ELR (cell line): ENCODE results near the gene TMTC2.

Experiments used
- DNase-seq: peaks from one replicate; pipeline ENCODE4 v3.0.0-alpha.2; 2015; ENCODE audit warnings: low read depth

TMTC2 gene

DNA sequence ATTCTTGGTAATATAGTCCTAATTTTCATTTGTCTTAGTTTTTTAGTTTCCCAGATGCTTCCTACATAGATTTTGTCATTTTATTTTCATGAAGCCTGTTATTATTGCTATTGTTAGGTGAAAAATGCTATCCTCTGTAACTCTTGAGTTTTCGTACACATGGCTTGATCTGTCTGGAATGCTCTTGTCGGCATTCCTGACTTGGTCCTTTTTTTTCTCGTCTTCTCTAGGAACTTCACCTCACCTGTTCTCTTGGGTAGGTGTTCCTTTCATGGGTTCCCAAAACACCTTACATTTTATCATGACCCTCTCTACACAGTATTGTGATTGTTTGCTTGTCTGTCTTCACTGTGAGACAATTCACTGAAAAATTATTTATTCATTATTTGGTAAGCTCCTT is 267.4 kb downstream of the TMTC2 start:
- DNase-seq = no peak

DNA sequence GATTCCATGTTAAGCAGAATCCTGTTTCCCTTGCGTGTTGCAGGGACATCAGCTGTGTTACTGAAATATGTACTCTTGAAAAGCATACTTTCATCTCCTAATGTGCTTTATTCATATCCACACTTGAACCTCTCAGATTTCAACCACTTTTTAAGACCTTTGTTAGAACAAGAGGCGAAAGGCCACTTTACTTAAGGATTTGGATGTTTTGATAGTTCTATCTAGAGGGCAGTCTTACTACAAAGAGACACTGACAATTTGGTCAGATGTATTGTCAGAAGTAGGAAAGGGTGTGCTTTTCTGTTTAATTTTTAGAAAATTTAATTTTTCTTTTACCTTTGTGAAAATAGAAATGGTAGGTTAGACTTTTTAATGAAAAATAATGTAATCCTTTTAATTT is 267.9 kb downstream of the TMTC2 start:
- no peak for DNase-seq

DNA sequence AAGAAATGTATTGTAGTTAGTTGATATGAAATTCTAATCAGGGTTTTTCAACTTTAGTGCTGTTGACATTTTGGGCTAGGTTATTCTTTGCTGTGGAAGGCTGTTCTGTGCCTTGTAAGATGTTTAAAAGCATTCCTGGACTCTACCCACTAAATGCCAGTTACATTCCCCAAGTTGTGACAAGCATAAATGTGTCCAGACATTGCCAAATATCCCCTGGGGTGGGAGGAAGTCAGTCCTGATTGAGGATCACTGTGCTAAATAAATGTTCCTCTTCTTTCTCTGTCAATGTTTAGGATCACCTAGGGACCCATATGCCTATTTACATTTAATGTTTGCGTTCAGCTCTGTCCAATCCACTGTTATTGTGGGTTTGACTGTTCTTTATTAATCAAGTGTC is 268.3 kb downstream of the TMTC2 start:
- DNase-seq = no peak

DNA sequence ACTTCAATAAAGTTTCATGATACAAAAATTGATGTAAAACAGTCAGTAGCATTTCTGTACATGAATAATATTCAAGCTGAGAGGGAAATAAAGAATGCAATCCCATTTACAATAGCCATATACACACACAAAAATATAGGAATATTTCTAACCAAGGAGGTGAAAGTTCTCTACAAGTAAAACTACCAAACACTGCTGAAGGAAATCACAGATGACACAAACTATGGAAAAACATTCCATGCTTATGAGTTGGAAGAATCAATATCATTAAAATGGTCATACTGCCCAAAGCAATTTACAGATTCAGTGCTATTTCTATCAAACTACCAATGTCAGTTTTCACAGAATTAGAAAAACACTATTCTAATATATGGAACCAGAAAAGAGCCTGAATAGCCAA is 272.3 kb downstream of the TMTC2 start:
- DNase-seq = no peak

DNA sequence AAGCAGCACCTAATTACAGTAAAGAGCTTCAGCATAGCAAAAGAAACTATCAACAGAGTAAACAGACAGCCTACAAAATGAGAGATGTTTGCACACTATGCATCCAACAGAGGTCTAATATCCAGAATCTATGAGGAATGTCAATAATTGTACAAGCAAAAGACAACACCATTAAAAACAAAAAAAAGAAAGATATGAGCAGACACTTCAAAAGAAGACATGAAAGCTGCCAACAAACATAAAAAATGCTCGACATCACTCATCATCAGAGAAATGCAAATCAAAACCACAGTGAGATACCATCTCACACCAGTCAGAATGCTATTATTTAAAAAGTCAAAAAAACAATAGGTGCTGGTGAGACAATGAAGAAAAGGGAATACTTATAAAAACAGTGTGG is 273.1 kb downstream of the TMTC2 start:
- DNase-seq = no peak

DNA sequence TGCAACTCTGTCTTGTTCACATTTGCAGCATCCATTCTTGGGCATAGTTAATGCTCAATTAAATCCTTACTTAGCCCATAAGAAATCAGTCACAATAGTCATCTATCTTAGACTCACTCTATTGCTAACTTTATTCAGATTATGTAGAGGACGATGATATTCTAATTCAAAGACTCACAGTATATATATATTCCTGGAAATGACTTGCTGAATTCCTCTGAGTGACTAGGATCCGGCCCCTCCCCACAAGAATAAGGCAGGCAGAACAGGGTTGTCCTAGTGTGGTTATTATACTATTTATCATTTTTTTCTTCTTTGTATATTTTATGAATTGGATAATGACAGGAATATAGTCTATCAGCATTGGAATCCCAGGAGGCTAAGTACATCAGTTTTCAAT is 275.1 kb downstream of the TMTC2 start:
- no peak for DNase-seq

DNA sequence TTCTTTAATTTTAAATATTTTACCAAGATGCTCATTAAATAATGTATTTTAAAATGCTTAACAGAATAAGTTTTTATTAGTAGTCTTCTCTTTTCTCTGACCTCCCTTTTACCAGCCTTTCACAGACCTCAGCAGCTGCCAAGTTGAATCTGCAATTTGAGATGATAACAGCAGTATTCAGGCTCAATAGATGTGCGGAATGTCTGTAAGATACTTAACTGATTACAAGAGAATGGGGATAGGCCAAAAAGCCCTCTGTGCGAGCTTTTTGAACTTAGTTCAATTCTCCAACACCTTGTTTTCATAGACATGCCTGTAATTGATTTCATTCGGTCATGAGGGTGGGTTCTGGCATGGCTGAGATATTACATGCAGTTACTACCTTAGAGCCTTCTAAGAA is 277.2 kb downstream of the TMTC2 start:
- no peak for DNase-seq

DNA sequence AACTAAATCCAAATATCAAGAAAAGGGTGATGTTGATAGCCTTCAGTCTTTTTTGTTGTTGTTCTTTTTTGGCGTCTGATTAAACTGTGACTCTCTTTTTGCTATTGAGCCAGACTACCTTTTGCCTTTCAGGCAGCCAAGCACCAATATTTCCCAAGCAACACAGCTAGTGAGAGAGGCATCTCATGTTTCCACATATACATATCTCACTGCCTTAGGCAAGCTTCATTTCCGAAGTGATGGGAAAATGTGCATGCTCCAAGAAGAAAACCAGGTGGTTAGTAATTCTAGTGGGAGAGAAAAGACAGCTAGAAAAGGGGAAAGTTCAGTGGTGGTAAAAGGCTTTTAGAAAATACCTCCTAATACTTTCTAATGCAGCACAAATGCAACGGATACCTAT is 277.7 kb downstream of the TMTC2 start:
- DNase-seq = no peak

DNA sequence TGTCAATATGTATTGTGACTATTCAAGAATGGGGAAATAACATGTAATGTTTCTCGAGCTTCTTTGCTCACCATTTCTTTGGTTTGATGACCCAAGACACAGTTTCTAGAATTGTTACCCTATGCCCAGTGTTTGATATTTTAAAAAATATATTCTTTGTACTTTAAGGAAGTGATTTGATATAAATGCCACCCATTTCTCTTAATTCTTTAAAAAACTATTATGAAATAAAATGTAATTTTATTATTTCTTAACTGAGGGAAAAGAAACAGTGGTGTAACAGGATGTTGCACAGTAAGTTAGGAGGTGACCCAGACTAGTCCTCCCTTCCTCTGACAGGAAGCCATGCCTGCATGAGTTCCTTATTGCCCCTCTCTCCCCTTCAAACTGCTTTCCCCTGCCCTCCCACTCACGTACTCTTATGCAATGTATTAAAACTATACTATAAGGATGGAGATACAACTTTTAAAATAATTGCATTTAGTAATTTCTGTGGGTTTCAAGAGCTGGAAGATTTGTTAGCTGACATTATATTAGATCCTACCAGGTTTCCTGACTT is 279.4 kb downstream of the TMTC2 start:
- DNase-seq = no peak

DNA sequence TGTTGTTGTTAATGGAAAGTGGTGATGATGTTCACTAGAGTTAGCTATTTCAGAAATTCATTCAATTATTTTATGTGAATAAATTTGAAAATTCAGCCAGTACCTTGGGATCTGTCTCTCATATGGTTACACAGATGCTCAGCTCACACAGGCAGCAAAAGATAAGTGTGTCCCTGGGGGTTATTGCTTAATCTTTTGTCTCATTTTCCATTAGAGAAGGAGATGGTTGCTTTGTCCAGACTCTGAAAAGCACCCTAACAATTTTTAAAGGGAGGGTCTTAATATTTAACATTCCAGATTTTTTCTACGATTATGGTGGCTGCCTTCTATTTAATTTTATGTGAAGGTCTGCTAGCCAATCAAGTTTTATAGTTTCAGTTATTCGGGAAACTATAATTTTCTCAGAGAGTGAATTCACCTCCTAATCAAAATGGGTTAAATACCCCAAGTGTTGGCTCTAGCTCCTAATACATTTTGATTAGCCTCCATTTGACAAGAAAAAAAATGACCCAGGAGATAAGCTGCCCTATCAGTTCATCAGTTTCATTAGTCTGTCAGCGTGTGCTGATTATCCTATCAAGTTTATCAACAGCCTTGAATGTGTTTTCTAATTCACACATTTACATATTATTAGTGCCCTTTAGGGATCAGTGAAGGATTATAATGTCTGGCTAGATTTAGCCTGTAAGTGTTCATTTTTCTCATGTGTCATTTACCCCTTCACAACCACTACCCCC is 282.1 kb downstream of the TMTC2 start:
- no peak for DNase-seq

DNA sequence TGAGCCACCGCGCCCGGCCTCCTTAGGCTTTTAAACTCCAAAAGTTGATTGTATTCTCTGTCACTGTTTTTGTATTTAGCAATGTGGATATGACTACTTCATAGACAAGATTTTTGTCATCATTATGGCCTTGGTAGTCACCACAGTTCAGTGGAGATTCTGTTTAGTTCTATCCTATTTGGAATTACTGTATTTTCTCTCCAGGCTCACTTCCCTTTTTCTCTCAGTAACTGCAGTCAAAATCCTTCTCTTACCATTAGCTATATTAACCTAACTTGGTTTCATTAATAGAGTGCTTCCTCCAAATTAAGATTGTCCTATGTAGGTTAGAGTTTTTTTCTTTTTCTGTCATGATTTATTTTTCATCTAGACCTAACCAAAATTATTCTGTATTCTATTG is 283.9 kb downstream of the TMTC2 start:
- DNase-seq = no peak

DNA sequence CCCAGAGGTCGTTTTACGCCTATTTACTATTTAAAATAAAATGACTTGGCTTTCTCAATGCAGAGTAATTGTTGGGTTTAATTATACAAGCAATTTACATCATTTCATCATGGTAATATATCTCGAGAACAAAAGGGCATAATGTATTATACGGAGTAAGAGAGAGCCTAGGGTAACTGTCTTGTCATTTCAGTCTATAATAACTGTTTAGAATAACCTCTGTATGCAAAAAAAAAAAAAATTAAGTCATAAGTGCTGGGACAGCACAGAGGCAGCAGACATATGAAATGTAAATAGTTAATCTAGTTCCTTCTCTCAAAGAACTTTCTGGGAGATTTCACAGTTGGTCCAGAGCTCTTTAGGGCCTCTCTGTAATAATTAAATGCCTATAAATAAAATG is 284.9 kb downstream of the TMTC2 start:
- no peak for DNase-seq

DNA sequence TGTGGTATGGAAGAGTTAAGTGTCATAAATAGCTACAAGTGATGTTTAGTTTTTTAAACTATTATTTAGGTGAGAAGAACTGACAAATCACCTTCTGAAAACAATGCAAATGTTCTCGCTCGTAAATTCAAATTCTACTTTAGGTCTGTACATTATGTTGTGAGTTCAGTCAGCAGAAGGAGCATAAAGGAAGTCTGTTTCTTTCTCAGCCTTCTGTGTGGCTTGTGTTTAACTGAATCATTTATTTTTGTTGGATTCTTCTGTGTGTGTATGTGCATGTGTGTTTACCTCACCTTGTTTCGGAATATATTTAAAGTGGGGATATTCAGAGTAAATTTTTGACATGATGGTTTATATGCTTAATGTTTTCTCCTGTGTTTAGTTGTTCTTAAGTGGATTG is 285.9 kb downstream of the TMTC2 start:
- DNase-seq = no peak

DNA sequence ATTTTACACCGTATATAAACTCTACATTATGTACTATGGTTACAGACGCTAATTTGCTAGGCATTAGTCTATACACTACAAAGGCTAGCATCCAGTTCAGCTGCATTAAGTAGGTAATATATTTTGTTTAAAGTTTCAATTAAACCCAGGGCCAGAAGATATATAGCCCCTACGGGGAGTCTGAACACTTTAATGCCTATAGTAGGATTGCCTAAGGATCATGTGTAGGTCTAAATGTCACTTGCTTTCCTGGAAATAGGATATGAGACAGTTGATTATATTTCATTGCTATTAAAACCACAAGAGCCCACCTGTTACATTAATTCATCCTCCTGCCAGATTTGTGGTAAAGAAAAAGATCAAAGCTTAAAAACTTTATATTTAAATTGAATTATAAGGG is 286.9 kb downstream of the TMTC2 start:
- DNase-seq = no peak

DNA sequence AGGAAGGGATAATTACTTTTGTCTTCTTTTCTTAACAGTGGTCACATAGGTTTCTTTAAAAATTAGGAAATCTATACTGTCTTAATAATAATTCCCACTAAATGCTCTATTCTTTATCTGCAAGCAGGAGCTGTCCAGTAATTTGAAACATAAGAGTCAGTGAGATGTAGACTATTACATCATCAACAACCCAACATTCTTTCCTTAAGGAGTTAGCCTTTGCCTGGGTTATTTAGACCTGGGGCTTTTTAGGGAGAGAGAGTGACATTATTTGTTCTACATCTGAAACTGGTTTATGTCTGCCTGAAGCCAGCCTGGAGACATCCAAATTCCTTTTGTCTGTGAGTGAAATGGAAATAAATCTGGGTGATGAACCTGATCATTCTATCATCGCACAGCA is 294.4 kb downstream of the TMTC2 start:
- no peak for DNase-seq

DNA sequence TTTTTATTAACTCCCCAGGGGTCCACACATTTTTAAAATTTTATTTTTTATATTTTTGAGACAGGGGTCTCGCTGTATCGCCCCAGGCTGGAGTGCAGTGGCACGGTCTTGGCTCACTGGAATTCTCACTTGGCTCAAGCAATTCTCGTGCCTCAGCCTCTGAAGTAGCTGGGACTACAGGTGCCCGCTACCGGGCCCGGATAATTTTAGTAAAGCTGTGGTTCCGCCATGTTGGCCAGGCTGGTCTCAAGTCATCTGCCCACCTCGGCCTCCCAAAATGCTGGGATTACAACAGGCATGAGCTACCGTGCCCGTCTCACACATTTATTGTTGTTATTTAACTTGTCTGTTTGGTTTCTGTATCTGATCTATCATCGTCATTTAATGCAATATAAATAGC is 307.4 kb downstream of the TMTC2 start:
- DNase-seq = no peak

DNA sequence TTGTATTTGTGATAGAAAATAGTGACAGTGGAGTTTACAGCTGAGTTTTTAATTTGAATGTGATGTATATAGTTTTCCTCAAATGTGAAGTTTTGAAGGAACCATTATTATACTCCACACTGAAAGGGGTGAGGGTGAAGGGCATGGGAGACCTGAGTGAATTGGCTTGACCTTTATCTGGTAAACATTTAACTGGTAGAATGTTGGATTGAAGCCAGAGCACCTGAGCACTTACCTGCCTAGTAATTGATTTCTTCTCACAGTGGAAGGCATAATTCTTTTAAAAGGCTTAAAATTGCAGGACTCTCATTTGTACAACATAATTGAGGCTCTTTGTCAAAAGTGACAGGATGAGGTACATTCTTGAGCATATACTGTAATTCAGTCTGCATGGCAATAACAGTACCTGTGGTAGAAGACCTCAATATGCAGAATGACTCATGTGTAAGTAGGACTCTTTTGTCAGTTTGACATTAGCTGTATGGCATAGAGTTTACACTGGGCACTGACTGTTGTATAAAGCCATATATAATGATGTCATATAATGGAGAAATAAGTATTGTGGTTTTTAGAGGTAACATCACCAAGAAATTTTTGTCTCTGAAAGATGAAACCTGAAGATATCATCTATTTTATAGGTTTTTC is 309.6 kb downstream of the TMTC2 start:
- no peak for DNase-seq

DNA sequence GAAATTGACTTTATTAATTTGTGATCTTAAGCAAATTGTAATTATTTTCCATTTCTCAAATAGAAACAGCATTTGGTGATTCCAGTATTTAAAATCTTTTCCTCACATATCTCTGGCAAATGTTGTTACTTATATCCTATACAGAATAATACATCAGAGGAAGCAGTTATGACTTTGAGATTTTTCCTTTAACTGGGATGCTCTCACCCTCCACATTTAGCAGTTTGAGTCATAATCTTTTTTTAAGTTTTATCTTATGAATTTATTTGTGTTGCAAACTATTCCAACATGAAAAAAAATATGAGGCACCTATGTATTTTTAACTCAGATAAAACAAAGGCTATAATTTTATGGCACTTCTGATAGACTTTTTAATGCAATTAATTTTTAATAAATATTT is 311.8 kb downstream of the TMTC2 start:
- DNase-seq = no peak

DNA sequence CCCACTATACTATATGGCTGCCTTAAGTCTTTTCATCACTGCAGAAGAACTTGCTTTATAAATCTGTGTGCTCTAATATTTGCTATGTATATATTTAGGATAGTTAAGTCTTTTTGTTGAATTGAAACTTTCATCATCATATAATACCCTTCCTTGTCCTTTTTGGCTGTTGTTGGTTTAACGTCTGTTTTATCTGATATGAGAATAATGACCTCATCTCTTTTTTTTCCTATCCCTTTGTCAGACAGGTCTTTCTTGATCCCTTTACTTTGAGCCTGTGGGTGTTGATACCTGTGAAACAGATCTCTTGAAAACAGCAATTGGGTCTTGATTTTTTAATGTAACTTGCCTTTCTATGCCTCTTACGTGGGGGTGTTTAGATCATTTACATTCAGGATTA is 316.3 kb downstream of the TMTC2 start:
- DNase-seq = no peak

DNA sequence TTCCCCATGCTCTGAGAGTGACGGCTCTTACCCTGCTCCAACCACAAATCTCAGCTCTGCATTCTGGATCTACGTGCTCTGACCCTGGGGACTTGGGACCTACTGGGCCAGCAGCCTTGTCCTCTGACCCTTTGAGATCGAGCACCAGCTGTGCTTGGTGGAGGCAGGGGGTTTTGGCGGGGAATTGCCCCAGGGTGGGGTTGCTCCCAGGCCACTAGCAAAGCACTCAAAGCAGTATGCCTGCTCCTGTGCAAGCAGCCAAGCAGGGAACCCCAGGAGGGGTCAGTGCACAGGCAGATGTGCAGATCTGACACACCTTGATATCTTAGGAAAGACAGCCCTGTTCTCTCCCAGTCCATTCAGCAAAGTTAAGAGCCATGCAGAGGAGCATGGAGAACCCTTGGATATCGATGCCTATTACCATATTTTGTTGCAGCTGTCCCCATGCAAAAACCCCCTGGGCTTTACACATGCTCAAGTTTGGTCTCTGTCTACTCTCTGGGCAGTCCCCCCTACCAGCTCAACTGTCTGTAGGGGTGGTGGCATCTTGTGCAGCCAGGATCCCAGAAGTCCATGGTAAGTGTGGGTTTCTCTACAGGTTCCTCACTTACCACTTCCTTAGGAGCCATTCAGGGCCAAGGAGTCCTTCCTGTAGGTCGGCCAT is 319.0 kb downstream of the TMTC2 start:
- no peak for DNase-seq

DNA sequence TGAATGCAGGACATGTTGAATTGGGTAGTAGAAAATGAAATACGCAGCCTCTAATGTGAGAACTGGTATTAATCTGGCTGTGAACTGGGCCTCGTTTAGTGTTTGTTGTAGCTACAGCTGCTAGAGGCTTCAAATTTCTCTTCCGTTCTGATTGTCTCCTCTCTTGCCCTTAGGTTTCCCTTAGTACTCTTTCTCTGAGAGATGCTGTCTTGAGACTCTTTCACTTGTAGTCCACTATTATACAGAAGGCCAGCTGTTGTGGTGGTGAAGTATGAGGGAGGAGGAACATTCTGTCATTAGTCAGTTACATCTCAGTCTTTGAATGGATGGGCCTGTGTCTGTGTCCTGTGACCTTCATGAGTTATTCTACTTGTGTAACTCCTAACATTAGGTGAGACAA is 322.0 kb downstream of the TMTC2 start:
- DNase-seq = no peak

DNA sequence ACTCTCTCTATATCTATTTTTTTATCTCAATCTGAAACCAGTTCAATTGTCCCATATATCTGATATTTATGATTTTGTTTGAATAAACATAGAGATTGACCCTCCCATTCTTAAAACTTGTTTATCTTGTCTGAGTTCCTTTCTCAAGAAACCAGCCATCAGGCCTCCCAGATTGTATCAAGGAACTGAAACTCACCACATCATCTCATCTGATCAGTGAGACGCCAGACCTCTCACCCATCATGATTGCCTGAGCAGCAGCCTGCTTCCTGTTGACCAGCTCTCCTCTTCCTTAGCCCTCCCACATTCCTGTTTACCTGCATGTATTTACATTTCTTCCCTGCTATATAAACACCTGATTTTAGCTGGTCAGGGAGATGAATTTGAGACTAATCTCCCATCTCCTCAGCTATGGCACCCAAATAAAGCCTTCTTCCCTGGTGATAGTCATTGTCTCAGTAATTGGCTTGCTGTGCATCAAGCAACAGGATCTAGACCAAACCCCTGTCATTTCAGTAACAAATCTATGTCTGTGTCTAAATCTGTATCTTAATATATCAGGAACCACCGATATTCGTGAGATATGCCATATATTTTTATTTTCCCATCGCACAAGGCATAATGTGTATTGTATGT is 323.6 kb downstream of the TMTC2 start:
- DNase-seq = no peak
